Activated CD8-positive, alpha-beta memory T cell treated with anti-CD3 and anti-CD28 coated beads, Interleukin-2, amount 50 U/mL, for 24 hours (primary cell): ENCODE measurements around the gene MAPKAPK2.

ENCODE experiments used
- DNase-seq: peaks from one replicate; pipeline ENCODE4 v3.0.0-alpha.2; 2020; ENCODE audit errors: extremely low read depth

MAPKAPK2 gene

DNA sequence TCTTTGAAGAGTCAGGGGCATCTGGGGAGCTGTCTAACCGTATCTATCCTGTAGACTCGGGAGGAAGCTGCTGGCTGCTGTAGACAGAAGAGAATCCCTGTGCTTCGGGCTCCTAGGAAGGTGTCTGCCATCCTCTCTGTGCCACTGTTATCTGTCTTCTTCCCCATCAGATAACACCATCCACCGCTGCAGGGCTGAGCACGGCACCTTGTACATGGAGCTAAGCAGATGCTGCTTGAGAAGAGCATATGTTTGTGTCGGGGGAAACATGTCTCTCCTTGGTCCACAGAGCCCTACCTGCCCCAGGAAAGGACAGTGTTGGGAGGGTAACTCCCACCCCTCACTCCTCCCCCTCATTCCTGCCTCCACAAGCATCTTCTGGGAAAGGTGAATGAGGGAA is 1.4 kb upstream of the MAPKAPK2 start:
- no peak for DNase-seq

- DNase-seq: no peak
These were observed 702 bp upstream of the MAPKAPK2 start for GRCh38 chr1:206684003-206684402.

DNA sequence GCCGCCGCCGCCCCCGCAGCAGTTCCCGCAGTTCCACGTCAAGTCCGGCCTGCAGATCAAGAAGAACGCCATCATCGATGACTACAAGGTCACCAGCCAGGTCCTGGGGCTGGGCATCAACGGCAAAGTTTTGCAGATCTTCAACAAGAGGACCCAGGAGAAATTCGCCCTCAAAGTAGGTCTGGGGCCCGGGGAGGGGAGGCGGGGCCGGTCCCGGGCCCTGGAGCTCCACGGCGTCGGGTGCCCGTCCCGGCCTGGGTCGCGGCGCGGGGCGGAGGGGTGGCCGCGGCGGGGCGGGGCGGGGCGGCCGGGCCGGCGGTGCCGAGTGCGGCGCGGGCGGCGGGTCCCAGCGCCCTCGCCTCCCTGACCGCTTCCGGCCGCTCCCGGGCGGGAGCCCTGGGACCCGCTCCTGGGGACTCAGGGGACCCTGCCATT is 646 bp downstream of the MAPKAPK2 start:
- DNase-seq: no peak

DNA sequence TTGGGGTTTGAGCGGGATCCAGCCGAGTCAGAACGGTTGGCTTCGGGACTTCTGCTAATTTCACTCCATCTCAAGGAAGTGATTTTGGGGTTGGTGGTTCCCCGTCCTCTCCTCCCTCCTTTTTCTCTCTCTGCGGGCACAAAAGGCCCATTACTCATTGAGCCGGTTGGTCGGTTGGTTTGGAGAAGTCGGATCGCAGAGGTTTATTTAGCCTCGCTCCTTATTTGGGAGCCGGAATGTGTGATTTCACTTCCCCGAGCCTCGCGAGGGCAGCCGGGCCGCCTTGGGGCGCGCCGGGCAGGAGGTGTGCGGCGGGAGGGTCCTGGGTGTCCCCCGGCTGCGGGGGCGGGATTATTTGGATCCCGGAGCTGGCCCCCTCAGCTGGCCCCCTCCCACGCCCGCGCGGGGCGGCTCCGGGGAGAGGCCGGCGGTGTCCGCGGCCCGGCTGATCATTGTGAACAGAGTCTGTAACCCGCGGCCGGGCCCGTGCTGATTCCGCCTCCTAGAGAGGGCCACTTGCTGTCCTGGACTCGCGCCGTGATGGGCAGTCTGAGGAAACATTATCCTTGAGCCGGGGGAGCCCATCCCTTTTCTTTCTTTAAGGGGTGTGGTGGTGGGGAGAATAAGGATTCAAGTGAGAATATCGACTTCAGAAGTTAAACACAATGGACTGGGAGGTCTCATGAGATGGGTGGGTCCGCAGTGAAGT is 1.2 kb downstream of the MAPKAPK2 start:
- no peak for DNase-seq

DNA sequence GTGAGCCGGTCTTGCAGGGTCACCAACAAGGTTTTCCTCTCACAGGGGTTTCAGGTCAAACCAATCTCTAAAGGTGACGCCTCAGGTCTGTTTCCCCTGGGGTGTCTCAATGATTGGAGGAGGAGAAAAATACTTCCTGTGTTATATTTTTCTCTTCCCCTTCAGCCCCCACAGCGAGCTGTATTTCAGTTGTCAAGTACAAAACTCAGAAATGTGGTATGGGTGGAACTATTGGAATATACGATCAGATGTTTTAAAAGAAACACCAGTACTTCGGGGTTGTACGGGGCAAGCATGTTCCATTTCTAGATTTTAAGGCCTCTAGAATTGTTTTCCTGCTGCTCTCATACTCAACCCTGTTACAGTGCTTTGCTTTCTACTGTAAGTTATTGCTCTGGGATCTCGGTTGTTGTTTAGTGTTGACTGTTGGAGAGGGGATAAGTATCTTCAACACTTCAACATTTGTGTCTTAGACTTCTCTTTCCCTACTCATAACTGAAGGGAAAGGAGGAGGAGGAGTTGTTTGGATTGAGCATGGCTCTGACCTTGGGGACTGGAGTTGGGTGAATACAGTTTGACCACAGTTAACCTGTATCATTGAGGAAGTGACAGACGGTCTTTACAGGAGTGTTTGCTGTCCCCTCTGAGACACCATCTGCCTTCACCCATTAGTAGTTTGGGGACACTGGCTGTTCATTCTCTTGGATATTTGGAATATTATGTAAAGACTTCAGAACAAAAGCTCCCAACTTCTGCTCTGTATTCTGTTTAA is 2.0 kb downstream of the MAPKAPK2 start:
- DNase-seq: no peak

GRCh38 chr1:206687251-206687914 is 2.7 kb downstream of the MAPKAPK2 start:
- DNase-seq: no peak

GRCh38 chr1:206687915-206688442 is 3.3 kb downstream of the MAPKAPK2 start:
- no peak for DNase-seq

DNA sequence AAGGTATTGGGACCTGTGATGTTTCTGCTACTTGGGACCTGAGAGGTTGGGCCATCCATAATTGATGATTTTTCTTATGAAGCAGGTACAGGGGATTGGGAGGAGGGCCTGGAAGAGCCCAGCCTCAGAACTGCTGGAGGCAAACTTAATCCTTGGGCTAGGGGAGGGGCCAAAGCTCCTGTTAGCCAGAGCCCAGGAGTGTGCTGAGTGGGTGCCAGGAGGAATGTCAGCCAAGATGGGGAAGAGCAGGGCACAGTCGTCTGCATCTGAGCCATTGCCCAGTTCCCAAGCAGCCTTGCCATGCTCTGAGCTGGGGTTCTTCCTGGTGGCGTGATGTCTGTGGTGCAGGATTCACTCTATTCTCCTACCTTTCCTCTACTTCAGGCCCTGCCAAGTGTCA is 5.8 kb downstream of the MAPKAPK2 start:
- DNase-seq: no peak

DNA sequence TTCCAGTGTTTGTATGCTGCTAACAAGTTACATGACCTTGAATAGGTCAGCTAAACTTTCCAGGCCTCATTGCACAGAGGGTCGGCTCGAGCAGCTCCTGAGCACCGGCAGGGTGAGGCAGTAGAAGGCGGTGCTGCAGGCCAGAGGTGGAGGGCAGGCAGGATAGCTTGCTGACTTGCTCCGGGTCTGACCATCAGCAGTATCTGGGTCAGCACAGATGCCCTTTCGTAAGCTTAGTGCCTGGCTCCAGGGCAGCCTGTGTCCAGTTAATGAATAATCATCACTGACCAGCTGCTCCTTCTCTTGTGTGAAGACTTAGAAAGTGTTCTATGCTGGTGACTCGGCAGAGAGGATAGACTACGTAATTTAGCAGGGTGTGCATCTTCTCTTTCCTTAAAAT is 6.9 kb downstream of the MAPKAPK2 start:
- DNase-seq: no peak

GRCh38 chr1:206693029-206693428 is 8.3 kb downstream of the MAPKAPK2 start:
- no peak for DNase-seq

DNA sequence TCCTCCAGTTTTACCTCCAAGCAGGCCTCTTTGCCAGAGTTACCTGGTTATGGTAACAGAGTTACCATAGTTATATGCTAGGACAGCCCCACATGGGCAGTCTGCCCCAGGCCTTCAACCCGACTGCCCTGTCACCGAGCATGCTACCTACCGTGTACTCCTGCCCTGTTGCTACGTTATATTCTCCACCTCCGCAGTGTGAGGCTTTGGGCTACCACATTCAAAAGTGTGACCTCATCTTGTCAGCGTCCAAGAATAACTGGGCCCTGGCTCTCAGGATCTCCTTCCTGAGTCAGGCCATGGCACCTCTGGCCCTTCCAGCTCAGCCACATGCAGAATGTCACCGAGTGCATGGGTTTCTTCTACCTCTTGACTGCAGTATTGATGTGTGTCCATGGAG is 8.9 kb downstream of the MAPKAPK2 start:
- DNase-seq: no peak

- no peak for DNase-seq
These were observed 9.7 kb downstream of the MAPKAPK2 start for GRCh38 chr1:206694171-206695124.

DNA sequence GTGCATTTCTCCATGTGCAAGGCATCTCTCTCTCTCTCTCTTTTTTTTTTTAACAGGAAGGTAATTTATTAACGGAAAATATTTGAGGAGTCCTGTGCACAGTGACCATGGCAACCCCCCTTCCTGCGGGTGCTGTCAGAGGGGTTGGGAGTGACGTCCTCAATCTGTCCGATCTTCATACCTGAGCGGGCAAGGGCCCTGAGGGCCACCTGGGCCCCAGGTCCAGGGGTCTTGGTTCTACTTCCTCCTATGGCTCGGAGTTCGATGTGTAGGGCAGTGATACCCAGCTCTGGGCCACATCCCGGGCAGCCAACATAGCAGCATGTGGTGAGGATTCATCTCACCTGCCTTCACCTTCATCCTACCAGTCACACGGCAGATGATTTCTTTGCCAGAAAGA is 11.0 kb downstream of the MAPKAPK2 start:
- DNase-seq: no peak

DNA sequence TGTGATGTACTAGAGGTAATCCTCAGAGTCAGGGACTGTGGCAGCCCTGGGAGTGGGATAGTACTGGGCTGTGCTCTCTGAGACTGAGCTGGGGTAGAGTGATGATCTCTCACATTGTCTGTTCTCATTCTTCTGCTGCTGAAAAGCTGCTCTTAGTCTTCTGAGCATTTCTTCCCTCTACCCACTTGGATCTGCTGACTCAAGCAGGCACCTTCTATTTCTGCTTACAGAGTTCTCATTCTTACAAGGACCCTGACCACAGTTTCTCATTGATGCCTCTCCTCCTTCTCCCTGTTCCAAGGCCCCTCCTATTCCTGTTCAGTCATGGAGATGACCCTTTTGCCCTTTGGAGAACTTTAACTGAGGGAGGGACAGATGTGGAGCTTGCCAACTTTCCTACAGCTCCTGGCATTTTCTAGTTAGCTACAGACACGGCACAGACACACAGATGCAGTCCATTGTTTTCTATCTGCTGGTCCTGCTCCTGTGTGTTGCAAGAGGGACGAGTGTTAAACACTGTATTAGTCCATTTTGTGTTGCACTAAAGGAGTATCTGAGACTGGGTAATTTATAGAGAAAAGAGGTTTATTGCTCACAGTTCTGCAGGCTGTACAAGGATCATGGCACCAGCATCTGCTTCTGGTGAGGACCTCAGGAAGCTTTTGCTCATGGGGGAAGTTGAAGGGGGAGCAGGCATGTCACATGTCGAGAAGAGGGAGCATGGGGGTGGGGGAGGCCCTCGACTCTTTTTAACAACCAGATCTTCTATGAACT is 12.3 kb downstream of the MAPKAPK2 start:
- DNase-seq: no peak

- DNase-seq: no peak
These were observed 13.3 kb downstream of the MAPKAPK2 start for GRCh38 chr1:206698011-206698410.

- DNase-seq: no peak
These were observed 14.4 kb downstream of the MAPKAPK2 start for GRCh38 chr1:206699000-206699586.

DNA sequence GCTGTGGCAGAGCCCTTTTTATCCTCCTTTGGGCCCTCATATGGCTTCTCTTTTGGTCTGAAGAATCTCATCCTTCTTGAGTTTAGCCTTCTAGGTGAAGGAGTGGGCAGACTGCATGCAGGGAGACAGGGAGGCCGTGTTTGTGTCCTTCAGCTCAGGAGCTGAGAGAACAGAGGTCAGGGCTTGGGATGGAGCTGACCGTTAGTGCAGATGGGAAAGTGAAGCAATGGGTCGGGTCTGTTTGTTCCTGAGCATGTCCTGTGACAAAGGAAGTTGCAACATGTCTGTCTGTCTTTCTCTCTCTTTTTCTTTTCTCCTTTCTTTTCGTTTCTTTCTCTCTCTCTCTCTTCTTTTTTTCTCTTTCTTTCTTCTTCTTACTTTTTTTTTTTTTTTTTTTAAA is 14.9 kb downstream of the MAPKAPK2 start:
- no peak for DNase-seq

DNA sequence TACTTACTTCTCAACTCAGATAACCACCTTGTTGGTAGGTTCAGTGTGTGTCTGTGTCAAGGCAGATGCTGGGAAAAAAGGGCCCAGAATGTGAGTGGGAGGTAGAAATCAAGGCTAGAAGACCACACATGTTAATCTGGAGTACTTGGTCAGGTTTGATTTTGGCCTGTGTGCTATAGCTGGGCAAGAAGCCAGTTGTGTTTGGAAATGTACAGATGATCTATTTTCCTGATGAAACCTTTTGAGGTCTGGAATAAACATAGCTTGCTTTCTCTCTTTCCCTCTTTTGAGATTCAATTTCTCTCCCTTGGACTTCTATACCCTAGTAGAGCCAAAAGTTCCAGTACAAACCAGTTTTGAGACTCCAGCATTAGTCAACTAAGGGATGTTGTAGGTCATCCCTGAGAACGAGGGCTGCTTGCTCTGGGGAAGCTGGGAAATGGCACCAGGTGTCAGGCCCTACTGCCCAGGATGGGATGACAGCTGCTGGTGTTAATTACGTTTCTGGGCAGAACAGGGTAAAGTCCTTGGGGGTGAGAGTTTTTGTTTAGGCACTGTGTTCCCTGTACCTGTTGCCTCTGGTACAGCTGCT is 15.8 kb downstream of the MAPKAPK2 start:
- no peak for DNase-seq

GRCh38 chr1:206702260-206702659 is 17.6 kb downstream of the MAPKAPK2 start:
- no peak for DNase-seq

DNA sequence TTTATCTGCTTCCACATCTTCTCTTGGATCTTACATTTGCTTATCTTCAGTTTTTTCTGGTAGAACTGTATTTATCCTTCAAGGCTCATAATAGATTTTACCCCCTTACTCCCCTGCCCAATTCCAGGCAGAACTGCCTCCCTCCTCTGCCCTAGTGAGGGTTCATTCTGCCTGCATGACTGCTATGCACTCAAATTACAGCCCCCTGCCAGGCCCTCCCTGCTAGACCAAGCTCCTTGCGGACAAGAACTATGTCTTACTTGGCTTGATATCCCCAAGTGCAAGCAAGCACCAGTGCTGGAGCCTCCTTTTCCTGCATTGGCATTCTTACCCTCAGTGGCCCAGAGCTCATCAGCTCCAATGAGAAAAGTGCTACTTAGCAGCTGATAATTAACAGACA is 18.1 kb downstream of the MAPKAPK2 start:
- DNase-seq: no peak
